Stimulated activated CD4-positive, alpha-beta T cell treated with anti-CD3 and anti-CD28 coated beads, Interleukin-2, amount 100 ng/mL, for 48 hours (primary cell): ENCODE results near the gene COL28A1.

Source experiments
- DNase-seq, 2 donors: peaks; one replicate each; pipeline ENCODE4 v3.0.0-alpha.2; 2020

Gene COL28A1

DNA sequence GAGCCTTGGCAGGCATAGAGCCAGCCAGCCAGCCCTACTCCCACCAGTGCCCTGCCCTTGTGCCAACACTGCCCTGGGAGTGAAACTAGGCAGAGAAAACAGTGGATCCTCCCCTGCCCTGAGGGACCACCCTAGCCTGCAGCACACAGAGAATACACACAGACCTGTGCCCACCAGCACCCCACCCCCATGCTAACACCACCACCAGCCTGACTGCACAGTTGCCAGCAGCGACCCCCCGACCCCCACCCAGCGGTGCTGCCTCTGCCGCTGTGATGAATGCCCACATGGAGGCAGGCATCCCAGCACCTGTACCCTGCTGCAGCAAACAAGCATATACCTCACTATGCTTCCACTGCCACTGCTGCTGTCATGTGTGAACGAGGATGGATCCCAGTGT is 21.6 kb upstream of the COL28A1 start:
- no peak for DNase-seq

DNA sequence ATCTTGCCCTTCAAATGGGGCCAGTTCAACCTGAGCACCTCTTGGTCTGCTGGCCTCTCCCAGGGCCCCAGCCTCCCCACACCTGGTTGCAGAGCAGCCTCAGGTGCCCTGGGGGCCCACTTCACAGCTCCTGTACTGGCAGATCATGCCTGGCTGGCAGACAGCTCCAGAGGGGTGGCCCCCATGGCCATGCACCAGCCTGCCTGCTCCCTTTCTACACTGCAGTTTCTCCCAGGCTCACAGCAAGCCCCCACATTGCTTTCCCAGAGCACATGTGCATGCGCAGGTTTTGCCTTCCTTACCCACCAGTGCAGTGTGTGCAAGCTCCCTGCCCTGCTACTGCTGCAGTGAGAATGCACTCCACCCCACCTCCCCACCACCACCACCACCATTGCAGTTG is 21.2 kb upstream of the COL28A1 start:
- DNase-seq = no peak

DNA sequence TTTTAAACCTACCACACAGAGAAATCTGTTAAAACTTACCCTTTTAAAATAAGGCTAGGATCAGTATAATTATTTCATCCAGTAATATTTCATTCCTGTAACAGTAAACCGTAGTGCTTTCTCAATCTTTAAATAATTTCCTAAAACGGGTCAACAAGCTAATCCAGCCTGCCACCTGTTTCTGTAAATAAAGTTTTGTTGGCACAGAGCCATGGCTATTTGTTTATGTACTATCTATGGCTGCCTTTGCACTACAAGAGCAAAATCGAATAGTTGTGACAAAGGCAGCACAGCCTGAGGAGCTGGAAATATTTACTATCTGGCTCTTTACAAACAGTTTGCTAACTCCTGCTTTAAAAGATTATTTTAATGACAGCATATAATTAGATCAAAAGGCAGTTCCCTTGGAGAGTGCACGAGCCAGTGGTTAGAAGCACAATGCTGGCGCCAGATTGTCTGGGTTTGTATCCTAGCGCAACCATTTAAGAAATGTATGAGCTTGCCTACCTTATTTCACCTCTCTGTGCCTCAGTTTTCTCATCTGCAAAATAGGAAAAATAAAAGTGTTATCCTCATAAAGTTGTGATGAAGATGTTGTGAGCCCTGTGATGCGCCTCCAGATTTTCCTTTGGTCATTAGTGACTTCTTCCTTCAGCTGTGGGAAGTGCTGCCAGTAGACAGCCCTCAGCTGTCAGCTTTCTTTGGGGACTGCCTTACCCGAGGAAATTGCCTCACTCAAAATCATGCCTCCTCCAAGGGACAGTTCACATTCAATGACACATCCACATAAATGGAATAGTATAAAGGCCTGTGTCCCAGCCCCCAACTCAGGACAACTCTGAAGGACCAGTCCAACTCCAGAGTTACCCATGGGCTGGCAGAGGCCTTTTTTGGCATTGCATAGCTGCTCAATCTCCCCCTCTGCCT is 19.2 kb upstream of the COL28A1 start:
- no peak for DNase-seq

GRCh38 chr7:7554021-7554432 is 18.4 kb upstream of the COL28A1 start:
- no peak for DNase-seq

- DNase-seq = no peak
Observed at GRCh38 chr7:7553386-7553785, 17.7 kb upstream of the COL28A1 start.

- no peak for DNase-seq
Observed at GRCh38 chr7:7552199-7552598, 16.5 kb upstream of the COL28A1 start.

DNA sequence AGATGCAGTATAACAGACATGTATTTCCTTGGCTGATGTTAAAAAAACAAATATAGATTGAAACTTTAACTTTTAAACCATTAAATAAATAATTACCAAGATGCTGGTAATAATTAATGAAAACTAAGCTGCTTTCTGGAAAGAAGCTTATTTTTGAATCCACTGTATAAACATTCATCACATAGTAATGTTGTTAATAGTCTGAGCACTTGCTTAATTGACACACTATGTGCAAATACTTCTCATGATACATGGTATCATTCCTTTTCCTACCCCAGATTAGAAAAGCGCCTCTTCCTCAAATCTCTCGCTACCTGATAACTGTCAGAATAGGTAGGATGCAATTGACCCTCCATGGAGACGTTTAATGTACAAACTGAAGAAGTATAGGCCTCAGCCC is 15.0 kb upstream of the COL28A1 start:
- DNase-seq = no peak

DNA sequence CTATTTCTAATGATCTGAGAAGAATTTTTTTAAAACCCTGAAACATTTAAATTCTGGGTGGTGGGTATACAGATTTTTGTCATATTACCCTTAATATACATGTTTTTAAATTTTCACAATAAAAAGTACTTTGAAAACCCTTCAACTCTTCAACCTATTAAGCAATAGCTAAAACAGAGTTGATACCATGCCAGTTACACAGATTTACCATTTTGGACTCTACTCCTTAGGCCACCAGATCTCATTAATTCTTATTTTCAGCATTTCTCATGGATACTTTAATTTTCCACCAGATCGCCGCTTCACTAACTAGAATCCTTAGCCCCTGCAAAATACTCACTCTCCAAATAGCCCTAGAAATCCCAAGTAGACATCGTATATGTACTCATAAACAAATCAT is 12.7 kb upstream of the COL28A1 start:
- no peak for DNase-seq

DNA sequence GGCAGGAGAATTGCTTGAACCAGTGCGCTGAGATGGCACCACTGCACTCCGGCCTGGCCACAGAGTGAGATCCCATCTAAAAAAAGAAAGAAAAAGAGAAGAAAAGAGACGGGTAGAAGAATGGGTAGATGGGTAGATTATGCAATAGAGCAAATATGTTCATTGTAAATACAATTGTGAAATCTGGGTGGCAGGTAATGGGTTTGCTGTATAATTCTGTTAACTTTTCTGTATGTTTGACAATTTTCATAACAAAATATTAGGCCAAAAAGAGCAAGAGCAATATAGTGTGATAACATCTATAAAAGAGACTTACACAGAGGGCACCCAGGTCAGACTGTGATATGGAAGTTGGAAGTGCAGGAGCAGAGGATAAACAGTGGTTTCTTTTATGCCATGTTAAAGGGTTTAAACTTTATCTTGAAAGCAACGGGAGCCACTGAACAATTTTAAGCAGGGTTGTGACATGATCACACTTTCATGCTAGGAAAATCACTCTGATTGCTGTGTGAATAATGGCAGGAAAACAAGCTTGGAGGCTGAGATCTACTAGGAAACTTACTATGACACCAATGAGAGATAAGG is 6.7 kb upstream of the COL28A1 start:
- no peak for DNase-seq

DNA sequence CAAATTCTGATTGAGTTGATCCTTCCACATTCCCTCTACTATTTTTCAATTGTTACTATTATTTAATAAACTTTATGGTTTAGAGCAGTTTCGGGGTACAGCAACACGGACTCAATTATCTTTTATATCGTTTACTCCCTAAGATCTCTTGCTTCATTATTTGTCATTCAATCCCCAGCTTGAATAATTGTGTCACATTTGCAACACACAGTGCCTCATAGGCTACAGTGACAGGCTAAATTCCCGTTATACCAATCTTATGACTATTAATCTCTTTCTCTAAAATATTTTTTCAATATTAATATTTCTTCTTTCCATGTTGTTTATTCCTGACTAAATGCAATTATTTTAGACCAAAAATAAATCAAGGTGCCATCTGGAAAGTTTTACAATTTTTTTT is 4.0 kb upstream of the COL28A1 start:
- no peak for DNase-seq

DNA sequence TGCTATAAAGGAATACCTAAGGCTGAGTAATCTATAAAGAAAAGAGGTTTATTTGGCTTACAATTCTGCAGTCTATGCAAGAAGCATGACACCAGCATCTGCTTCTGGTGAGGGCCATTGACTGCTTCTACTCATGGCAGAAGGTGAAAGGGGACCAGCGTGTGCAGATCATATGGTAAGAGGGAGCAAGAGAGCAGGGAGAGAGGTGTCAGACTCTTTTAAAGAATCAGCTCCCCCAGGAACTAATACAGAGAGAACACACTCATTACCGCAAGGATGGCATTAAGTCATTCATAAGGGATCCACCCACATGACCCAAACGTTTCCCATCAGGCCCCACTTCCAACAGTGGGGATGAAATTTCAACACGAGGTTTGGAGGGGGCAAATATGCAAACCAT is 3.5 kb upstream of the COL28A1 start:
- no peak for DNase-seq

- no peak for DNase-seq
Observed at GRCh38 chr7:7537711-7538110, 2.0 kb upstream of the COL28A1 start.

- no peak for DNase-seq
Observed at GRCh38 chr7:7536396-7537019, 835 bp upstream of the COL28A1 start.

DNA sequence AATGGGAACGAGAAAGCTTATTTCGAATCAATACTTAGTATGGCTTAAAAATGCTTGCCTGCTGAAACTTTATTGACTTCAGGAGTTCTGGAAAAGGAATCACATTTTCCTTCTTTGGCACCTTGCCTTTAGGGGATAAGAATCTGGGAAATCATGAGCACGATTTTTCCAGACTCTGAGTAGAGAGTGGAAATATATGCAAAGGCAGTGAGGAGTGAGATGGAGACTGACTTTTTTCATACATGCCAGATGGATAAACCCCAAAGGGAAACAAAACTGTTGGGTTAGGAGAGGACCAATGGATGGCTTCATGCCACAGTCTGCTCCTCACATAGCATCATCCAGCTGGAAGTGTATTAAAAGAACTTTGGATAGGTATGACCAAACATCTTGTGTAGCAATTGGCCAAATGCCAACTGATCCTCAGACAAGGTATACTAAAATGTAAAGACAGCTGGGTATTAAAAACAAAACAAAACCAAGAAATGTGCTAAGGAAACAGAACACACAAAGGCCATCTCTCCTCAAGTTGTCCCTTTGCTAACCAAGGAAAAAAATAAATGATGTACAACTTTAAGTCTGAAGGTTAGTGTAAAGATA is 1.7 kb downstream of the COL28A1 start:
- DNase-seq = no peak

GRCh38 chr7:7529328-7529727 is 6.3 kb downstream of the COL28A1 start:
- DNase-seq = no peak

- DNase-seq = no peak
Observed at GRCh38 chr7:7527047-7527446, 8.6 kb downstream of the COL28A1 start.

DNA sequence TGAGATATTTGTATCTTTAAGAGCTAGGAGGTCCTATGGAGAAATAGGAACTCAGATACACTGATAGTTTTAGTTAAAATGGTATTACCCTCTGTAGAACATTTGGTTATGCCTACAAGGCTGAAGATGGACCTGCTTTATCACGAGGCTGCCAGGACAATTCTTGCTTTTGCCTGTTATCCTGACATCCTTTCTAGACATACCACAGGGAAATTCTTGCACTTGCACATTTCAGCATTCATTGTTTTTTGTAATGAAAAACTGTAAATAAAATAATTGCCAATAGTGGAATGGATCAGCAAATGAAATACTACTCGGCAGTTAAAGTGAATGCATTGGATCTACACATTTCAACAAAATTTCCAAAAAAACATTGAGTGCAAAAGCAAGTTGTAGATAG is 9.7 kb downstream of the COL28A1 start:
- no peak for DNase-seq

DNA sequence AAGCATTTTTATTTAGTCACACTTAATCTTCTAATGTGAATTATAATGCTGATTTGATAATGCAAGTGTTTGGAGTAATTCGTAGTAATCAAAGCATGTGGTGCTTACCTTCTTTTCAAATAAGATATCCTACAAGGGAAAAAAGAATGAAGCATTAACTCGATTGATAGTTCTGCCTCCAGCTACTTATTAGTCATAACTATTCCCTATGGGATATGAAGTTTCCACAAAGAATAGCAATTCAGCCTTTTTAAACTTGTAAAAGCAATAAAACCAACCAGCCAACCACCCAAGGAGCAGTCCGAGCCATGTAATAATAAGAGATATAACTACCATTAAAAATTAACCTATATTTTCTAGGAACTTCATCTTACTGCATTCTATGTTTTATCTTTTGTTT is 11.6 kb downstream of the COL28A1 start:
- DNase-seq = no peak

DNA sequence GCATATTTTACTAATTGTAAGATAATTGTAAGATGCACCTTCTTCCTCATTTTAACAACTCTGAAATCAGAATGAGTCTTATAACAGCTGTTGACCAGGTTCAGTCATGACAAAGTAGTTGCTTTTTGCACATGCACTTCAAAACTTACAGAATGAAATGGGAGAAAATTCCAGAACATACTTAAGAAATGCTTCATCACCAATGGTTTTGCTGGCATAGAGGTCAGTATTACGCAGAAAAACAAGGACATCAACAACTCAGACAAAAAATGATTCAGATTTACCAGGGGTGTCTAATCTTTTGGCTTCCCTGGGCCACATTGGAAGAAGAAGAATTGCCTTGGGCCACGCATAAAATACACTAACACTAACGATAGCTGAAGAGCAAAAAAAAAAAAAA is 13.3 kb downstream of the COL28A1 start:
- no peak for DNase-seq

DNA sequence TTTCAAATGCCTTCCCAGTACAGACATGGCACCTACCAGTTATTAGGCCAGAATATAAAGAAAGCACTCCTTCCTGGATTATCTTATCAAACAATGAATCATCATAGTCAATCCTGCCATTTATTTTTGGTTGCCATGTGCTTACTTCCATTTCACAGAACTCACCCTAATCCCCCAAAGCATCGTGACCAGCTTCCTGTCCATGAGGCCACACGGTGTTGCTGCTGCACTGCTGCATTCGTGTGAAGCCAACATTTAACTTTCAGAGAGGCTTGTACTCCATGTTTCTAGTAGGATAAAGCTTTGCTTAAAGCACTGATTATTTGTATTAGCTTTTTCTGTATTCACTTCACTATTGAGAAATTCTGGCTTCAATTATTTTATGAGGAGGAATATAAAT is 14.4 kb downstream of the COL28A1 start:
- no peak for DNase-seq

- no peak for DNase-seq
Observed at GRCh38 chr7:7519528-7519927, 16.1 kb downstream of the COL28A1 start.

- no peak for DNase-seq
Observed at GRCh38 chr7:7519056-7519455, 16.6 kb downstream of the COL28A1 start.

DNA sequence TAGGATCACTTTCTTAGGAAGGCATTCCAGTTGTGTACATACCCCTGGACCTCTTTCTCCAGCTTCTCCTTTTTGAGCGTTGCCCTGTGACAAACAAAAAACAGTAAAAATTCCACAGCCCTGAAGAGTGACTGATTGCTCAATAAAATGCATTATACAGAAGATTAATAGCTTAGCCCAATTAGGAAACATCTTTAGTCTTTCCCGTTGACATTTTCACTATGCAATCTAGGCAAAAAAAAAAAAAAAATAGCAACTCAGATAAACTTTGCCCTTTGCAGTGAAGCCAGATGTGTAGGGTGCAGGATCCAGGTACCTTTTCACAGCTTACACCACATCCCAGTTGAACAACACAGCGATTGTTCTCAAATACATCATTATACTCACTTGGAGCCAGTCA is 17.9 kb downstream of the COL28A1 start:
- no peak for DNase-seq

- DNase-seq = no peak
Observed at GRCh38 chr7:7516662-7517061, 19.0 kb downstream of the COL28A1 start.
